ENCODE results near the gene SLC25A30. TPM values are rescaled to one million over a fixed set of nuclear protein-coding genes. Genes with fewer than 3 reads are reported as not detected.

The SLC25A30 gene
- total RNA-seq, 1 experiment from 2014 or later = 26.0 TPM

GRCh38 chr13:45370922-45371406 lies 47.2 kb downstream of the SLC25A30 start:
- TF ChIP-seq CTCF (conservative IDR thresholded peaks at IDR 0.05; ENCODE audit: low read depth, low read length) (peak; percentile 94), EZH2 (IDR thresholded peaks at IDR 0.05; ENCODE audit: borderline replicate concordance, low read depth, low read length, poor library complexity, severe bottlenecking) (no peak)
- ChIA-PET POLR2A (ENCODE audit: low non-redundant PET) (no interaction called here), CTCF (interaction anchor here (0.6 to 1.2 kb wide), 4 partner anchors 29 to 789 kb away, joined by 3 to 4 read pairs (median 3); no protein-coding TSS in a partner anchor)
- Histone ChIP-seq H3K4me1 (ENCODE audit: insufficient read depth, low read length, poor library complexity, severe bottlenecking) (peaks cover 7% of the 10 kb centered on the region), H3K27ac (ENCODE audit: low read depth, low read length, poor library complexity, severe bottlenecking) (no peak overlapping the region), H3K36me3 (ENCODE audit: insufficient read depth, low read length, poor library complexity, severe bottlenecking) (no peaks in the 10 kb centered on the region), H3K4me3 (ENCODE audit: low read depth, low read length, poor library complexity, severe bottlenecking) (no peak overlapping the region), H3K9me3 (ENCODE audit: low read depth, low read length, poor library complexity, severe bottlenecking) (no peaks in the 10 kb centered on the region), H3K27me3 (replicated peaks; ENCODE audit: insufficient read depth, low read depth, low read length, poor library complexity) (no peaks in the 10 kb centered on the region)
- BruUV-seq (replicated peaks) = no TSS peak
- intact Hi-C loops (cut with micrococcal nuclease; ENCODE audit: unreplicated experiment) = loop anchor here (5.0 to 10.0 kb wide), 3 partner anchors 144 to 951 kb away; no protein-coding TSS in a partner anchor
- peak; percentile 82 for DNase-seq (ENCODE audit: low spot score)

DNA sequence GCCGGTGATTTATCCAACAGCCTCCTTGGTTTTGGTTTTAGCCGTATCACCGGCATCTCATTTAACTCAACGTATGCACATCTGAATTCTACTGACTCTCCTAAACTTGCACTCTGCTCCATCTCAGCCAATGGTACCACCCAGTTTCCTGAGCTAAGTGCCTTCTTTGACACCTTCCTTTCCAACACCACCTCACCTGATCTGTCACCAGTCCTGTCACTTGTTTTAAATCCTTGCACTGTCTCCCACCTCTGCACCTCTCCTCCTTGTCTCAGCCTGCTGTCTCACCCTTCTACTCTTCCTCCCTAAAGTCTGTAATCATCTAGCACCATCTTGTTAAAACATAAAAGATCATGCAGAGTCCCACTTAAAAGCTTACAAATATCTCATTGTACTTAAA lies 49.1 kb downstream of the SLC25A30 start:
- intact Hi-C loops (cut with micrococcal nuclease; ENCODE audit: unreplicated experiment) = no loop called here
- CTCF ChIA-PET = interaction anchor here (0.6 to 1.0 kb wide), 2 partner anchors 19 to 271 kb away, joined by 3 to 4 read pairs; no protein-coding TSS in a partner anchor

DNA sequence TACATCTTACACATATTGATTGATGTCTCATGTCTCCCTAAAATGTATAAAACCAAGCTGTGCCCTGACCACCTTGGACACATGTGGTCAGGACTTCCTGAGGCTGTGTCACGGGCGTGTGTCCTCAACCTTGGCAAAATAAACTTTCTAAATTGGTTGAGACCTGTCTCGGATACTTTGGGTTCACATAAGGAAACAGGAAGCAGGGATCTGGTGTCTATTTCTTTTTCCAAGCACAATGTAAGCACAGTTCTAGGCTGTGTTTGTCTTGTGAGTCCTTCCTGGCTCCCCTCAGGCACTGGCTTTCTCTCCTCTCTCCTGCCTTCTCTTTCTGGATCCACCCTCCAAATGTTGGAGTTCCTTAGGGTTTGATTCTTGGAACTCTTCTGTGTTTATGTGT lies 49.6 kb downstream of the SLC25A30 start:
- no peak overlapping the region for H3K27ac ChIP-seq (ENCODE audit: low read depth, low read length, poor library complexity, severe bottlenecking)
- H3K27me3 ChIP-seq (replicated peaks; ENCODE audit: insufficient read depth, low read depth, low read length, poor library complexity) = no peaks in the 10 kb centered on the region
- ChIA-PET POLR2A (ENCODE audit: low non-redundant PET) (no interaction called here), CTCF (no interaction called here)
- intact Hi-C loops (cut with micrococcal nuclease; ENCODE audit: unreplicated experiment) = no loop called here
- DNase-seq (ENCODE audit: low spot score) = no peak
- H3K4me3 ChIP-seq (ENCODE audit: low read depth, low read length, poor library complexity, severe bottlenecking) = no peak overlapping the region
- peaks cover 7% of the 10 kb centered on the region for H3K4me1 ChIP-seq (ENCODE audit: insufficient read depth, low read length, poor library complexity, severe bottlenecking)
- no peaks in the 10 kb centered on the region for H3K36me3 ChIP-seq (ENCODE audit: insufficient read depth, low read length, poor library complexity, severe bottlenecking)
- peaks cover 4% of the 10 kb centered on the region for H3K9me3 ChIP-seq (ENCODE audit: low read depth, low read length, poor library complexity, severe bottlenecking)
- BruUV-seq (replicated peaks) = no TSS peak
- TF ChIP-seq CTCF (conservative IDR thresholded peaks at IDR 0.05; ENCODE audit: low read depth, low read length) (no peak), EZH2 (IDR thresholded peaks at IDR 0.05; ENCODE audit: borderline replicate concordance, low read depth, low read length, poor library complexity, severe bottlenecking) (no peak)

More for the DNA sequence above, 49.1 kb downstream of the SLC25A30 start:
- Histone ChIP-seq H3K36me3 (ENCODE audit: insufficient read depth, low read length, poor library complexity, severe bottlenecking) (no peaks in the 10 kb centered on the region), H3K27me3 (replicated peaks; ENCODE audit: insufficient read depth, low read depth, low read length, poor library complexity) (no peaks in the 10 kb centered on the region), H3K27ac (ENCODE audit: low read depth, low read length, poor library complexity, severe bottlenecking) (no peak overlapping the region), H3K9me3 (ENCODE audit: low read depth, low read length, poor library complexity, severe bottlenecking) (no peaks in the 10 kb centered on the region), H3K4me3 (ENCODE audit: low read depth, low read length, poor library complexity, severe bottlenecking) (no peak overlapping the region), H3K4me1 (ENCODE audit: insufficient read depth, low read length, poor library complexity, severe bottlenecking) (peaks cover 7% of the 10 kb centered on the region)
- no peak for DNase-seq (ENCODE audit: low spot score)
- POLR2A ChIA-PET (ENCODE audit: low non-redundant PET) = no interaction called here
- no peak for TF ChIP-seq EZH2 (IDR thresholded peaks at IDR 0.05; ENCODE audit: borderline replicate concordance, low read depth, low read length, poor library complexity, severe bottlenecking)
- TF ChIP-seq CTCF (conservative IDR thresholded peaks at IDR 0.05; ENCODE audit: low read depth, low read length) = no peak
- BruUV-seq (replicated peaks) = no TSS peak
